OCI-LY7 (cell line): Measurements from ENCODE around the gene ADGRD2. TPM values are rescaled to one million over a fixed set of nuclear protein-coding genes. Genes with fewer than 3 reads are reported as not detected.

Experiments used
- BruUV-seq: library from RNA; stranded (reverse); fragments of 400-500 nt; replicated peaks from 2 replicates; lab custom pipeline; 2021; lab: Mats Ljungman, UMichigan
- CTCF ChIA-PET: fragments of 300-600 bp; sonication (Branson Sonifier 250); formaldehyde crosslinking; loops from one replicate; lab custom pipeline; 2022; ENCODE audit warnings: antibody characterized with exemption; ENCODE audit not compliant: unreplicated experiment; lab: Charles Lee
- POLR2A ChIA-PET: fragments of 300-600 bp; sonication (Branson Sonifier 250); formaldehyde crosslinking; loops from one replicate; lab custom pipeline; 2022; ENCODE audit warnings: antibody characterized with exemption; lab: Charles Lee
- DNase-seq: peaks from one replicate; pipeline ENCODE4 v3.0.0-alpha.2; 2015; ENCODE audit warnings: low spot score
- H2AFZ ChIP-seq: fragments of 200-600 bp; sonication (generic), shearing (Covaris generic); 2 replicates; pipeline ENCODE4 v1.6.1; 2014; ENCODE audit warnings: mild to moderate bottlenecking, antibody characterized with exemption, low read length, moderate library complexity
- H3K27ac ChIP-seq: fragments of 200-600 bp; sonication (generic); 2 replicates; pipeline ENCODE4 v1.5.1; 2014; ENCODE audit warnings: mixed run types, low read depth, mild to moderate bottlenecking, moderate library complexity, low read length, inconsistent platforms; ENCODE audit not compliant: poor library complexity, severe bottlenecking
- H3K36me3 ChIP-seq: fragments of 200-600 bp; sonication (generic); 2 replicates; pipeline ENCODE4 v1.6.1; 2014; ENCODE audit warnings: mild to moderate bottlenecking, antibody characterized with exemption, low read length, moderate library complexity, mixed read lengths; ENCODE audit not compliant: insufficient read depth
- H3K4me1 ChIP-seq: fragments of 200-600 bp; sonication (generic); 2 replicates; pipeline ENCODE4 v1.5.1; 2014; ENCODE audit warnings: mild to moderate bottlenecking, low read length; ENCODE audit not compliant: insufficient read depth, poor library complexity, severe bottlenecking
- H3K4me2 ChIP-seq: fragments of 200-600 bp; sonication (generic); 2 replicates; pipeline ENCODE4 v1.6.1; 2014; ENCODE audit warnings: mild to moderate bottlenecking, low read length
- H3K4me3 ChIP-seq: fragments of 200-600 bp; sonication (generic); 2 replicates; pipeline ENCODE4 v1.5.1; 2014; ENCODE audit warnings: mild to moderate bottlenecking, low read depth, low read length; ENCODE audit not compliant: poor library complexity, severe bottlenecking
- H3K79me2 ChIP-seq: fragments of 200-600 bp; sonication (generic); 2 replicates; pipeline ENCODE4 v1.6.1; 2016; ENCODE audit warnings: low read depth, mild to moderate bottlenecking, low read length, moderate library complexity, mixed read lengths; ENCODE audit not compliant: insufficient read depth
- H3K9me2 ChIP-seq: fragments of 200-600 bp; sonication (generic); 2 replicates; pipeline ENCODE4 v1.6.1; 2016; ENCODE audit warnings: mild to moderate bottlenecking, low read length, mixed read lengths; ENCODE audit not compliant: insufficient read depth
- H3K9me3 ChIP-seq: fragments of 200-600 bp; sonication (generic); 2 replicates; pipeline ENCODE4 v1.6.1; 2014; ENCODE audit warnings: mild to moderate bottlenecking, mixed run types, low read length, mixed read lengths
- H4K20me1 ChIP-seq: fragments of 200-600 bp; sonication (generic); 2 replicates; pipeline ENCODE4 v1.6.1; 2014; ENCODE audit warnings: mild to moderate bottlenecking, antibody characterized with exemption, low read length, moderate library complexity, mixed read lengths; ENCODE audit not compliant: insufficient read depth
- CTCF ChIP-seq: fragments of 200-600 bp; sonication (generic); conservative IDR thresholded peaks from 2 replicates; pipeline ENCODE4 v1.5.1; 2014; ENCODE audit warnings: mild to moderate bottlenecking, antibody characterized with exemption, low read length, moderate library complexity, mixed read lengths
- EZH2phosphoT487 ChIP-seq: fragments of 200-600 bp; sonication (generic); IDR thresholded peaks from 2 replicates; pipeline ENCODE4 v1.6.1; 2018; ENCODE audit warnings: low read depth, borderline replicate concordance, mild to moderate bottlenecking, mixed run types, antibody characterized with exemption, low read length, moderate library complexity, mixed read lengths
- intact Hi-C: fragments of 100-400 bp; cut with micrococcal nuclease; formaldehyde crosslinking; loops from one replicate; pipeline ENCODE4 v1.10.0; 2022; ENCODE audit not compliant: unreplicated experiment
- total RNA-seq, 2 experiments: library from RNA; depleted of rRNA in 1 of 2; stranded (reverse); fragments of >200 nt in 1 of 2; shearing (Covaris generic) in 1 of 2; gene quantifications; 2 replicates each; pipeline ENCODE4 v1.2.3, GENCODE V29; 2014 to 2022

ADGRD2 gene
- total RNA-seq, 2 experiments from 2014 or later: not detected

DNA sequence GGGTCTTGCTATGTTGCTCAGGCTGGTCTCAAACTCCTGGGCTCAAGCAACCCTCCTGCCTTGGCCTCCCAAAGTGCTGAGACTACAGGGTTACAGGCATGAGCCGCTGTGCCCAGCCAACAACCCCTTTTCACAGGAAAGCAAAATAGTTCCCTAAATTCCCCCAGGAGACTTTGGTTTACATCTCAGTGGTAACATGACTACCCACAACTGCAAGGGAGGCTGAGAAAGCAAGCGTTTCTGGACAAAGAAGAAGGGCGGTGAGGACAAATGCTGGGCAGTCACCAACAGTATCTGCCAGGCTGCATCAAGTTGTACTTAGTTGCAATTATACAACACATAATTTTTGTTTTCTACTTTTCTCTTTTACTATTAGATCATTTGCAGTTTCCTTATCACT is 7.4 kb upstream of the ADGRD2 start:
- BruUV-seq: no TSS peak
- intact Hi-C loops: no loop called here

GRCh38 chr9:124443625-124444024 is 6.6 kb upstream of the ADGRD2 start:
- TF ChIP-seq EZH2phosphoT487: no peak
- no peak for TF ChIP-seq CTCF
- CTCF ChIA-PET: no interaction called here
- no peak overlapping the region for H3K27ac ChIP-seq
- H3K4me2 ChIP-seq: no peak overlapping the region
- H3K9me2 ChIP-seq: no peaks in the 10 kb centered on the region
- no peak overlapping the region for H2AFZ ChIP-seq
- no peaks in the 10 kb centered on the region for H3K79me2 ChIP-seq
- no peak overlapping the region for H3K4me3 ChIP-seq
- no peaks in the 10 kb centered on the region for H3K9me3 ChIP-seq
- no peaks in the 10 kb centered on the region for H4K20me1 ChIP-seq
- no peak for DNase-seq
- BruUV-seq: no TSS peak
- POLR2A ChIA-PET: no interaction called here
- no peaks in the 10 kb centered on the region for H3K4me1 ChIP-seq
- no peaks in the 10 kb centered on the region for H3K36me3 ChIP-seq
- intact Hi-C loops: no loop called here

More for the DNA sequence above, 7.4 kb upstream of the ADGRD2 start:
- Histone ChIP-seq H3K36me3 (no peaks in the 10 kb centered on the region), H3K79me2 (no peaks in the 10 kb centered on the region), H3K9me2 (no peaks in the 10 kb centered on the region), H3K4me2 (no peak overlapping the region), H3K4me1 (no peaks in the 10 kb centered on the region), H3K9me3 (no peaks in the 10 kb centered on the region), H3K27ac (no peak overlapping the region), H4K20me1 (no peaks in the 10 kb centered on the region), H3K4me3 (no peak overlapping the region), H2AFZ (no peak overlapping the region)
- ChIA-PET POLR2A (no interaction called here), CTCF (no interaction called here)
- TF ChIP-seq EZH2phosphoT487 (no peak), CTCF (no peak)
- DNase-seq: no peak

- no peak overlapping the region for H3K27ac ChIP-seq
- H3K4me2 ChIP-seq: no peak overlapping the region
- no peaks in the 10 kb centered on the region for H3K4me1 ChIP-seq
- TF ChIP-seq CTCF (no peak), EZH2phosphoT487 (no peak)
- intact Hi-C loops: no loop called here
- no peak overlapping the region for H3K4me3 ChIP-seq
- H3K9me2 ChIP-seq: no peaks in the 10 kb centered on the region
- no peak overlapping the region for H2AFZ ChIP-seq
- no peaks in the 10 kb centered on the region for H3K9me3 ChIP-seq
- no peaks in the 10 kb centered on the region for H4K20me1 ChIP-seq
- no peak for DNase-seq
- CTCF ChIA-PET: no interaction called here
- POLR2A ChIA-PET: no interaction called here
- no peaks in the 10 kb centered on the region for H3K36me3 ChIP-seq
- H3K79me2 ChIP-seq: no peaks in the 10 kb centered on the region
- no TSS peak for BruUV-seq
Observed at GRCh38 chr9:124444166-124444565, 6.1 kb upstream of the ADGRD2 start.
